DOHH2 (cell line): ENCODE results near the gene RBMS3.

Experiments used
- H3F3A ChIP-seq: fragments of 200-600 bp; sonication (generic), shearing (Covaris generic); 2 replicates; pipeline ENCODE4 v1.6.0; 2016; ENCODE audit warnings: antibody characterized with exemption, mild to moderate bottlenecking; ENCODE audit not compliant: control insufficient read depth, insufficient read depth
- H3K27ac ChIP-seq: fragments of 200-600 bp; sonication (generic); 2 replicates; pipeline ENCODE4 v1.5.1; 2014; ENCODE audit warnings: low read depth, mild to moderate bottlenecking, low read length, moderate library complexity
- H3K27me3 ChIP-seq: fragments of 200-600 bp; sonication (generic); 2 replicates; pipeline ENCODE4 v1.6.1; 2014; ENCODE audit warnings: mild to moderate bottlenecking, low read length, mixed read lengths; ENCODE audit not compliant: control insufficient read depth
- H3K36me3 ChIP-seq: fragments of 200-600 bp; sonication (generic); 2 replicates; pipeline ENCODE4 v1.6.1; 2014; ENCODE audit warnings: mild to moderate bottlenecking, low read length, moderate library complexity, mixed read lengths; ENCODE audit not compliant: control insufficient read depth
- H3K4me1 ChIP-seq: fragments of 200-600 bp; sonication (generic); 2 replicates; pipeline ENCODE4 v1.6.1; 2014; ENCODE audit warnings: mild to moderate bottlenecking, low read length, mixed read lengths; ENCODE audit not compliant: control insufficient read depth
- H3K4me2 ChIP-seq: fragments of 200-600 bp; sonication (generic); 2 replicates; pipeline ENCODE4 v1.6.0; 2014; ENCODE audit warnings: mild to moderate bottlenecking, low read length, moderate library complexity
- H3K4me3 ChIP-seq: fragments of 200-600 bp; sonication (generic); 2 replicates; pipeline ENCODE4 v1.5.1; 2014; ENCODE audit warnings: mild to moderate bottlenecking, low read length, mixed read lengths
- H3K79me2 ChIP-seq: fragments of 200-600 bp; sonication (generic); 2 replicates; pipeline ENCODE4 v1.6.1; 2014; ENCODE audit warnings: mild to moderate bottlenecking, low read length, mixed read lengths; ENCODE audit not compliant: control insufficient read depth
- H3K9me2 ChIP-seq: fragments of 200-600 bp; sonication (generic); replicated peaks from 2 replicates; pipeline ENCODE4 v1.6.1; 2014; ENCODE audit warnings: mild to moderate bottlenecking, low read length, mixed read lengths; ENCODE audit not compliant: control insufficient read depth
- H3K9me3 ChIP-seq: fragments of 200-600 bp; sonication (generic); 2 replicates; pipeline ENCODE4 v1.6.1; 2014; ENCODE audit warnings: antibody characterized with exemption, low read length, mixed read lengths; ENCODE audit not compliant: control insufficient read depth, insufficient read depth
- H4K20me1 ChIP-seq: fragments of 200-600 bp; sonication (generic); 2 replicates; pipeline ENCODE4 v1.6.0; 2014; ENCODE audit warnings: low read depth, mild to moderate bottlenecking, antibody characterized with exemption, low read length, moderate library complexity; ENCODE audit not compliant: control insufficient read depth, insufficient read depth
- CTCF ChIP-seq: fragments of 200-600 bp; sonication (generic); IDR thresholded peaks from one replicate; pipeline ENCODE4 v1.5.1; 2014; ENCODE audit warnings: antibody characterized with exemption, mild to moderate bottlenecking, low read depth, low read length; ENCODE audit not compliant: poor library complexity, severe bottlenecking
- EZH2phosphoT487 ChIP-seq: fragments of 200-600 bp; sonication (generic); IDR thresholded peaks from 2 replicates; pipeline ENCODE4 v1.6.1; 2017; ENCODE audit warnings: borderline replicate concordance, mild to moderate bottlenecking, antibody characterized with exemption, low read length, moderate library complexity, mixed read lengths

Gene RBMS3

GRCh38 chr3:29922992-29923746 lies 642.3 kb downstream of the RBMS3 start:
- H3K4me2 ChIP-seq, result no peak overlapping the region
- no peak overlapping the region for H3K27ac ChIP-seq
- no peak overlapping the region for H3K4me3 ChIP-seq
- H3K36me3 ChIP-seq, result no peaks in the 10 kb centered on the region
- TF ChIP-seq CTCF, result no peak
- no peak for TF ChIP-seq EZH2phosphoT487
- H3F3A ChIP-seq, result no peaks in the 10 kb centered on the region
- H3K79me2 ChIP-seq, result no peaks in the 10 kb centered on the region
- H3K27me3 ChIP-seq, result no peaks in the 10 kb centered on the region
- no peaks in the 10 kb centered on the region for H3K4me1 ChIP-seq
- H4K20me1 ChIP-seq, result no peaks in the 10 kb centered on the region
- H3K9me3 ChIP-seq, result no peaks in the 10 kb centered on the region
- no peaks in the 10 kb centered on the region for H3K9me2 ChIP-seq

GRCh38 chr3:29924783-29925561 lies 644.1 kb downstream of the RBMS3 start:
- Histone ChIP-seq H3K36me3 (no peaks in the 10 kb centered on the region), H4K20me1 (no peaks in the 10 kb centered on the region), H3K4me2 (no peak overlapping the region), H3K9me3 (no peaks in the 10 kb centered on the region), H3K27me3 (no peaks in the 10 kb centered on the region), H3K79me2 (no peaks in the 10 kb centered on the region), H3K9me2 (no peaks in the 10 kb centered on the region), H3K4me1 (no peaks in the 10 kb centered on the region), H3F3A (no peaks in the 10 kb centered on the region), H3K27ac (no peak overlapping the region), H3K4me3 (no peak overlapping the region)
- TF ChIP-seq EZH2phosphoT487 (no peak), CTCF (no peak)

GRCh38 chr3:29926378-29926777 lies 645.5 kb downstream of the RBMS3 start:
- Histone ChIP-seq H3K79me2 (no peaks in the 10 kb centered on the region), H3K36me3 (no peaks in the 10 kb centered on the region), H3K4me3 (no peak overlapping the region), H3K9me3 (no peaks in the 10 kb centered on the region), H3K9me2 (no peaks in the 10 kb centered on the region), H3K4me2 (no peak overlapping the region), H3K27me3 (no peaks in the 10 kb centered on the region), H4K20me1 (no peaks in the 10 kb centered on the region), H3F3A (no peaks in the 10 kb centered on the region), H3K4me1 (no peaks in the 10 kb centered on the region), H3K27ac (no peak overlapping the region)
- TF ChIP-seq CTCF, result no peak
- no peak for TF ChIP-seq EZH2phosphoT487
